Adrenal gland (tissue), 5 donors: Measurements from ENCODE around the gene WNT3.

Experiments
- CTCF ChIP-seq, 6 experiments: fragments of 450-650 bp in 4 of 6; fragments of 200-600 bp in 2 of 6; sonication (generic) in 1 of 6; IDR thresholded peaks; 1 replicate in 5 of 6; 2 replicates in 1 of 6; pipeline versions ENCODE4 v1.5.1 to v1.8.0; 2016 to 2021; ENCODE audit warnings: antibody characterized with exemption in 6 of 6, mild to moderate bottlenecking in 2 of 6, moderate library complexity in 1 of 6
- POLR2A ChIP-seq, 2 donors: fragments of 450-650 bp; IDR thresholded peaks; one replicate each; pipeline ENCODE4 v1.6.1; 2017; ENCODE audit warnings: antibody characterized with exemption in 2 of 2, mild to moderate bottlenecking in 2 of 2, moderate library complexity in 1 of 2
- donor health status: DM: no; HTN: no; CAD: no.

DNA sequence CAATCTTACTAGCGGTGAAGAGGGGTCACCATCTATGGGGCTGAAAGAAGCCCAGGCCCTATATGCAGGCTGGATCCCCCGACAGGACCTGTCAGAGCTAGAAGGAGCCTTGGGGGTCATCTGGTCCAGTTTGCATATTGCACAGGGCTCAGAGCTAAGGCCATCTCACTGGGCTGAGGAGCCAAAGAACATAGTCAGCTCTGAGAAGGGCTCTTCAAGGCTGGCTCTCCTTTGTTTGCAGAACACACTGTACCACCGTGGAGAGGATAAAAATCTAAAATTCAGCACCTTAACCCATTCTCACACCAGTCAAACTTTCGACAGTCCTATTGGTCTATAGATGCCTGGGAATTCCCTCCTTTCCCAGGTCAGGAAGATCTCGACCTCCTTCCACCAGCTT, 24.2 kb downstream of the WNT3 start:
- TF ChIP-seq CTCF (IDR thresholded peaks at IDR 0.05) (no peak), POLR2A (IDR thresholded peaks at IDR 0.05) (no peak)
